Esophagus squamous epithelium (tissue), 4 donors: Measurements from ENCODE around the gene TNFRSF25.

Experiments
- CTCF ChIP-seq, 6 experiments: fragments of 450-650 bp in 4 of 6; fragments of 200-600 bp in 2 of 6; sonication (generic) in 2 of 6; IDR thresholded peaks; one replicate each; pipeline ENCODE4 v1.5.1; 2016 to 2019; ENCODE audit warnings: antibody characterized with exemption in 6 of 6, mild to moderate bottlenecking in 4 of 6, moderate library complexity in 4 of 6
- POLR2A ChIP-seq, 4 donors: fragments of 450-650 bp; IDR thresholded peaks; one replicate each; pipeline ENCODE4 v1.6.1; 2017; ENCODE audit warnings: antibody characterized with exemption in 4 of 4, mild to moderate bottlenecking in 4 of 4, moderate library complexity in 3 of 4

GRCh38 chr1:6474815-6475282, 8.9 kb upstream of the TNFRSF25 start:
- TF ChIP-seq CTCF (IDR thresholded peaks at IDR 0.05) (no peak), POLR2A (IDR thresholded peaks at IDR 0.05) (no peak)
